Stomach (tissue), 9 donors: ENCODE data around the gene FARS2. TPM values are rescaled to one million over a fixed set of nuclear protein-coding genes. Genes with fewer than 3 reads are reported as not detected.

ENCODE experiments used
- DNase-seq, 2 donors: peaks; one replicate each; pipeline versions ENCODE4 v3.0.0 to v3.0.0-alpha.2; 2013 to 2019
- H3K27ac ChIP-seq, 5 donors: fragments of 200-600 bp in 4 of 5; sonication (generic) in 4 of 5; one replicate each; pipeline ENCODE4 v1.5.1; 2013 to 2019; ENCODE audit warnings: mild to moderate bottlenecking in 1 of 5, moderate library complexity in 1 of 5
- H3K27me3 ChIP-seq, 3 donors: fragments of 200-600 bp; sonication (generic); one replicate each; pipeline ENCODE4 v1.5.1; 2017 to 2019; ENCODE audit warnings: mixed run types in 1 of 3
- H3K36me3 ChIP-seq, 4 donors: fragments of 200-600 bp; sonication (generic); 1 replicate in 3 of 4; 2 replicates in 1 of 4; pipeline ENCODE4 v1.5.1; 2016 to 2019
- H3K4me1 ChIP-seq, 4 donors: fragments of 200-600 bp; sonication (generic); one replicate each; pipeline ENCODE4 v1.5.1; 2016 to 2019
- H3K4me3 ChIP-seq, 4 donors: fragments of 200-600 bp; sonication (generic) in 3 of 4; one replicate each; pipeline ENCODE4 v1.5.1; 2016 to 2019; ENCODE audit warnings: mild to moderate bottlenecking in 1 of 4
- H3K9me3 ChIP-seq, 4 donors: fragments of 200-600 bp; sonication (generic); one replicate each; pipeline ENCODE4 v1.5.1; 2016 to 2019
- EP300 ChIP-seq: sonication (generic); formaldehyde crosslinking; IDR thresholded peaks from one replicate; pipeline ENCODE4 v1.6.1; 2017; ENCODE audit warnings: antibody characterized with exemption
- POLR2A ChIP-seq, 4 donors: fragments of 450-650 bp; IDR thresholded peaks; one replicate each; pipeline ENCODE4 v1.6.1; 2016; ENCODE audit warnings: antibody characterized with exemption in 4 of 4, control low read depth in 2 of 4, mild to moderate bottlenecking in 1 of 4, moderate library complexity in 1 of 4
- POLR2AphosphoS5 ChIP-seq, 3 donors: sonication (generic); formaldehyde crosslinking; IDR thresholded peaks; one replicate each; pipeline ENCODE4 v1.6.1; 2016; ENCODE audit warnings: antibody characterized with exemption in 3 of 3
- WGBS, 5 donors: extraction: QIAGEN DNeasy Blood & Tissue Kit in 3 of 5; methylation state at CpG; one replicate each; pipeline versions ENCODE4 v1.1.5 to v1.1.7; 2013 to 2018; 5-methylcytosine and 5-hydroxymethylcytosine counted together
- intact Hi-C: fragments of 100-400 bp; cut with DNase I; formaldehyde crosslinking; loops from one replicate; pipeline ENCODE4 v1.15.1; 2023; ENCODE audit warnings: low total_unique reads
- polyA plus RNA-seq, 3 donors: library from polyadenylated mRNA; stranded (reverse); fragments of 200-250 nt; gene quantifications; one replicate each; pipeline ENCODE4 v1.2.3, GENCODE V29; 2013
- total RNA-seq, 5 donors: library from RNA; depleted of rRNA; stranded (reverse); fragments of >200 nt; gene quantifications; one replicate each; pipeline versions ENCODE4 v1.1.0 to v1.2.3, GENCODE V29; 2014 to 2016
- TF ChIP-seq, protein P1 (sequence below), 7 experiments: fragments of 450-650 bp in 4 of 7; fragments of 200-600 bp in 3 of 7; sonication (generic) in 3 of 7; IDR thresholded peaks; one replicate each; pipeline ENCODE4 v1.5.1; 2016 to 2019; ENCODE audit warnings: antibody characterized with exemption in 7 of 7, control low read depth in 2 of 7, mild to moderate bottlenecking in 1 of 7
- donor health status: healthy with polysubstance abuse.
- donor health status: Bipolar disorder and iron deficiency.
- donor health status: healthy.

FARS2 gene
- total and polyA plus RNA-seq, 8 donors, result 3.8 to 47.8 (median 15.9) TPM

DNA sequence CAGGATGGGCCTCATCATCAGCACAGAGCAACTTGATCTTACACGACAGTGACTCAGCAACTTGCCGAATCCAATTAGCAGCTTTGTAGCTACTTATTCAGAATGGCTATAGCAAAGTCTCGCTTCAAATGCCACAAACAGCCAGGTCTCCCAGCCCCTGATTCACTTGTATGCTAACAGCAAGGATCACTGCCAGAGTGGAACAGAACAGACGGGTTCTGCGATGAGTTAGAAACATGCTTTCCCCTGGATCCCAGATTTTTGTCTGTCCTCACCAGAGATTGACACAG lies 491.0 kb downstream of the FARS2 start:
- no peaks in the 10 kb centered on the region for H3K27me3 ChIP-seq
- peaks cover 0 to 20% (median 14%) of the 10 kb centered on the region in 4 donors for H3K9me3 ChIP-seq
- peaks cover 0 to 20% (median 0%) of the 10 kb centered on the region in 4 donors for H3K36me3 ChIP-seq
- WGBS, 5 donors, result 70 to 80% (median 78%) methylated on average over 5 of the region's 5 CpGs
- DNase-seq, result no peak
- H3K27ac ChIP-seq, result no peak overlapping the region
- TF ChIP-seq EP300 (no peak), POLR2A (IDR thresholded peaks at IDR 0.05) (no peak), POLR2AphosphoS5 (IDR thresholded peaks at IDR 0.05) (no peak)
- TF ChIP-seq, protein P1, sequence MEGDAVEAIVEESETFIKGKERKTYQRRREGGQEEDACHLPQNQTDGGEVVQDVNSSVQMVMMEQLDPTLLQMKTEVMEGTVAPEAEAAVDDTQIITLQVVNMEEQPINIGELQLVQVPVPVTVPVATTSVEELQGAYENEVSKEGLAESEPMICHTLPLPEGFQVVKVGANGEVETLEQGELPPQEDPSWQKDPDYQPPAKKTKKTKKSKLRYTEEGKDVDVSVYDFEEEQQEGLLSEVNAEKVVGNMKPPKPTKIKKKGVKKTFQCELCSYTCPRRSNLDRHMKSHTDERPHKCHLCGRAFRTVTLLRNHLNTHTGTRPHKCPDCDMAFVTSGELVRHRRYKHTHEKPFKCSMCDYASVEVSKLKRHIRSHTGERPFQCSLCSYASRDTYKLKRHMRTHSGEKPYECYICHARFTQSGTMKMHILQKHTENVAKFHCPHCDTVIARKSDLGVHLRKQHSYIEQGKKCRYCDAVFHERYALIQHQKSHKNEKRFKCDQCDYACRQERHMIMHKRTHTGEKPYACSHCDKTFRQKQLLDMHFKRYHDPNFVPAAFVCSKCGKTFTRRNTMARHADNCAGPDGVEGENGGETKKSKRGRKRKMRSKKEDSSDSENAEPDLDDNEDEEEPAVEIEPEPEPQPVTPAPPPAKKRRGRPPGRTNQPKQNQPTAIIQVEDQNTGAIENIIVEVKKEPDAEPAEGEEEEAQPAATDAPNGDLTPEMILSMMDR (IDR thresholded peaks at IDR 0.05), result no peak
- intact Hi-C loops, result no loop called here
- H3K4me1 ChIP-seq, result no peaks in the 10 kb centered on the region
- H3K4me3 ChIP-seq, result no peak overlapping the region

DNA sequence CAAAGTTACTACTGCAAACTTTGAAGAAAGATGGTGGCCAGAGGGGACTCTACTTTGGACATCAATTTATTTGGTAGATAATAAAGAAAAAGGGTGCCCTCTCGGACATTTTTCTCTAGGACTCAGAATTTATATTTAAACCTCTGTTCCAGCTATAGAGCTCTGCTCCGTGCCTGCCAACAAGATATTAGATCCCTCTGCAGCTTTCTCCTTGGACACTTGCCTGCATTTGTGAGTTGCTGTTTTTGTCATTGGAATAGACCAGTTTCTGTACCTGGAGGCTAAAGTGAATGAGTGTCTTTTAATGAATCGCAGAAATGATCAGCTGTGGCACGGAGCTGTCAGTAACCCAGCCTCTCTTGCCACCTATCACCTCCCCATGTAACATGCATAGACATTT lies 491.9 kb downstream of the FARS2 start:
- no peak overlapping the region for H3K4me3 ChIP-seq
- H3K9me3 ChIP-seq, result peaks cover 0 to 20% (median 14%) of the 10 kb centered on the region in 4 donors
- intact Hi-C loops, result no loop called here
- no peaks in the 10 kb centered on the region for H3K4me1 ChIP-seq
- no peaks in the 10 kb centered on the region for H3K27me3 ChIP-seq
- WGBS, 5 donors, result 93 to 98% (median 97%) methylated on average over 4 of the region's 4 CpGs
- H3K27ac ChIP-seq, result no peak overlapping the region
- DNase-seq, result no peak
- TF ChIP-seq POLR2AphosphoS5 (IDR thresholded peaks at IDR 0.05) (no peak), EP300 (no peak), POLR2A (IDR thresholded peaks at IDR 0.05) (no peak)
- TF ChIP-seq, protein P1 (IDR thresholded peaks at IDR 0.05), result no peak
- H3K36me3 ChIP-seq, result peaks cover 0 to 20% (median 0%) of the 10 kb centered on the region in 4 donors

DNA sequence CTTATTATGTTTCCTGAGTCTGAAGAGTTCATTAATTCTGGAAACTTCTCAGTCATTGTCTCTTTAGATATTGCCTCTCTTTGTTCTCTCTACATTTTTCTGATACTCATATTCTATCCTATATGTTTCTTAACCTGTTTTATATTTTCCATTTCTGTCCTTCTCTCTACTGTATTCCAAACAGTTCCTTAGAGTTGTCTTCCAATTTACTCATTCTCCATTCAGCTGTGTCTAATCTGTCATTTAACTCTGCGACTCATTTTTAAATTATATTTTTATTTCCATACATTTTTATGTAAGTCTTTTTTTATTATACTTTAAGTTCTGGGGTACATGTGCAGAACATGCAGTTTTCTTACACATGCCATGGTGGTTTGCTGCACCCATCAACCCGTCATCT lies 493.6 kb downstream of the FARS2 start:
- DNase-seq, result no peak
- no peaks in the 10 kb centered on the region for H3K27me3 ChIP-seq
- H3K4me1 ChIP-seq, result no peaks in the 10 kb centered on the region
- TF ChIP-seq EP300 (no peak), POLR2AphosphoS5 (IDR thresholded peaks at IDR 0.05) (no peak), POLR2A (IDR thresholded peaks at IDR 0.05) (no peak)
- TF ChIP-seq, protein P1 (IDR thresholded peaks at IDR 0.05), result no peak
- peaks cover 0 to 20% (median 14%) of the 10 kb centered on the region in 4 donors for H3K9me3 ChIP-seq
- intact Hi-C loops, result no loop called here
- H3K27ac ChIP-seq, result no peak overlapping the region
- WGBS, 5 donors, result 95 to 100% (median 96%) methylated on average over 2 of the region's 2 CpGs
- H3K36me3 ChIP-seq, result peaks cover 0 to 20% (median 0%) of the 10 kb centered on the region in 4 donors
- no peak overlapping the region for H3K4me3 ChIP-seq

DNA sequence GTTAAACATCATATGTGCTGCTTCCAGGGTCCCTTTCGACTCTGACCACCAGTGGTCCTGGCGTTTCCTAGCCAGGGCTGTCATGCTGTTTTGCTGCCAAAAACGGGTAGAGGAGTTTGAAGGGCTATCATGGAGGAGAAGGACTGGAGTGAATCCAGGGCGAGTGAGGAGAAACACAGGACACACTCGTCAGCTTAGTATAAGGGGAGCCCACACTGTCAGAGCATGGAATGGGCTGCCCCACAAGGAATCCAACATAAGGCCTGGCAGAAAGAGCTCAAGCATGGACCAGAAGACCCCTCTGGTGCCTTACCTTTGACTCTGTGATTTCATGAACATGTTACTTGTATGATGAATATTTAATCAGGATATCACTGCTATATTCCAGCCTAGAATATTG lies 498.3 kb downstream of the FARS2 start:
- Histone ChIP-seq H3K27me3 (no peaks in the 10 kb centered on the region), H3K4me1 (peaks cover 0 to 3% (median 0%) of the 10 kb centered on the region in 4 donors), H3K36me3 (peaks cover 0 to 10% (median 0%) of the 10 kb centered on the region in 4 donors), H3K27ac (no peak overlapping the region), H3K9me3 (peaks cover 0 to 9% (median 5%) of the 10 kb centered on the region in 4 donors), H3K4me3 (no peak overlapping the region)
- intact Hi-C loops, result no loop called here
- DNase-seq, result no peak
- 89 to 94% (median 92%) methylated on average over 5 of the region's 5 CpGs for WGBS, 5 donors
- TF ChIP-seq POLR2A (IDR thresholded peaks at IDR 0.05), result no peak
- TF ChIP-seq POLR2AphosphoS5 (IDR thresholded peaks at IDR 0.05), result no peak
- TF ChIP-seq, protein P1 (IDR thresholded peaks at IDR 0.05), result no peak
- TF ChIP-seq EP300, result no peak
